A673 (cell line): ENCODE results near the gene TBC1D13. TPM values are rescaled to one million over a fixed set of nuclear protein-coding genes. Genes with fewer than 3 reads are reported as not detected.

Experiments used
- Bru-seq: library from RNA; stranded (reverse); fragments of 400-500 nt; gene quantifications from one replicate; lab custom pipeline; 2021; lab: Mats Ljungman, UMichigan
- BruChase-seq, 2 experiments: library from RNA; stranded (reverse); fragments of 400-500 nt; gene quantifications; one replicate each; lab custom pipeline; 2021; lab: Mats Ljungman, UMichigan
- BruUV-seq: library from RNA; stranded (reverse); fragments of 400-500 nt; replicated peaks from 2 replicates; lab custom pipeline; 2021; lab: Mats Ljungman, UMichigan
- CTCF ChIA-PET: fragments of 300-600 bp; sonication (Branson Sonifier 250); formaldehyde crosslinking; loops from one replicate; lab custom pipeline; 2022; ENCODE audit warnings: antibody characterized with exemption; lab: Charles Lee
- POLR2A ChIA-PET: fragments of 300-600 bp; sonication (Branson Sonifier 250); formaldehyde crosslinking; loops from one replicate; lab custom pipeline; 2022; ENCODE audit warnings: antibody characterized with exemption; ENCODE audit not compliant: low non-redundant PET; lab: Charles Lee
- DNase-seq: peaks from one replicate; pipeline ENCODE4 v3.0.0-alpha.2; 2015; ENCODE audit warnings: low spot score
- H3K27ac ChIP-seq: fragments of 200-600 bp; sonication (generic); 2 replicates; pipeline ENCODE4 v1.5.1; 2016; ENCODE audit warnings: mixed run types, low read depth, mild to moderate bottlenecking, mixed read lengths, antibody characterized with exemption, low read length; ENCODE audit not compliant: poor library complexity, severe bottlenecking
- H3K27me3 ChIP-seq: fragments of 200-600 bp; sonication (generic); replicated peaks from 2 replicates; pipeline ENCODE4 v1.6.1; 2017; ENCODE audit warnings: mixed run types, low read depth, mild to moderate bottlenecking, mixed read lengths, antibody characterized with exemption, low read length; ENCODE audit not compliant: insufficient read depth, poor library complexity
- H3K36me3 ChIP-seq: fragments of 200-600 bp; sonication (generic); 2 replicates; pipeline ENCODE4 v1.6.1; 2016; ENCODE audit warnings: mixed run types, mild to moderate bottlenecking, mixed read lengths, antibody characterized with exemption, low read length; ENCODE audit not compliant: insufficient read depth, poor library complexity, severe bottlenecking
- H3K4me1 ChIP-seq: fragments of 200-600 bp; sonication (generic); 2 replicates; pipeline ENCODE4 v1.6.1; 2017; ENCODE audit warnings: mixed run types, mild to moderate bottlenecking, mixed read lengths, antibody characterized with exemption, low read length; ENCODE audit not compliant: insufficient read depth, poor library complexity, severe bottlenecking
- H3K4me3 ChIP-seq: fragments of 200-600 bp; sonication (generic); 2 replicates; pipeline ENCODE4 v1.5.1; 2016; ENCODE audit warnings: low read depth, mixed run types, mild to moderate bottlenecking, mixed read lengths, low read length; ENCODE audit not compliant: poor library complexity, severe bottlenecking
- H3K9me3 ChIP-seq: fragments of 200-600 bp; sonication (generic); 2 replicates; pipeline ENCODE4 v1.6.1; 2016; ENCODE audit warnings: mixed run types, low read depth, mild to moderate bottlenecking, mixed read lengths, antibody characterized with exemption, low read length; ENCODE audit not compliant: poor library complexity, severe bottlenecking
- CTCF ChIP-seq: fragments of 300-800, 200-600 bp; sonication (generic); conservative IDR thresholded peaks from 2 replicates; pipeline ENCODE4 v1.5.1; 2017; ENCODE audit warnings: low read depth, mild to moderate bottlenecking, antibody characterized with exemption, low read length, moderate library complexity, mixed read lengths
- EZH2 ChIP-seq: fragments of 200-600 bp; sonication (generic); IDR thresholded peaks from 2 replicates; pipeline ENCODE4 v1.6.1; 2017; ENCODE audit warnings: borderline replicate concordance, low read depth, mild to moderate bottlenecking, mixed read lengths, antibody characterized with exemption, low read length; ENCODE audit not compliant: poor library complexity, severe bottlenecking
- intact Hi-C: fragments of 100-400 bp; cut with micrococcal nuclease; formaldehyde crosslinking; loops from one replicate; pipeline ENCODE4 v1.10.0; 2022; ENCODE audit not compliant: unreplicated experiment
- long read RNA-seq: library from polyadenylated mRNA; stranded (forward); transcript quantifications from one replicate; pipeline ENCODE4 v2.0.0, GENCODE V29; 2022
- total RNA-seq: library from RNA; stranded (reverse); gene quantifications from 2 replicates; pipeline ENCODE4 v1.2.3, GENCODE V29; 2021

Gene TBC1D13
- 26.7 and 27.2 TPM in 2 replicates for total RNA-seq
- Bru-seq, nascent RNA = percentile 55 among the genes with signal in this experiment
- BruChase-seq, experiment 1, labeled RNA remaining after a 2-hour chase = percentile 68 among the genes with signal in this experiment
- percentile 74 among the genes with signal in this experiment for BruChase-seq, experiment 2, labeled RNA remaining after a 6-hour chase
- long read RNA-seq, transcript TBC1D13-202 (12 exons, 3,906 nt) = major isoform, 62 of 100 reads
- long read RNA-seq, partial matches to known transcripts = 23 of 100 reads
- long read RNA-seq, other reads (novel, unspliced or antisense) = 15 of 100 reads

DNA sequence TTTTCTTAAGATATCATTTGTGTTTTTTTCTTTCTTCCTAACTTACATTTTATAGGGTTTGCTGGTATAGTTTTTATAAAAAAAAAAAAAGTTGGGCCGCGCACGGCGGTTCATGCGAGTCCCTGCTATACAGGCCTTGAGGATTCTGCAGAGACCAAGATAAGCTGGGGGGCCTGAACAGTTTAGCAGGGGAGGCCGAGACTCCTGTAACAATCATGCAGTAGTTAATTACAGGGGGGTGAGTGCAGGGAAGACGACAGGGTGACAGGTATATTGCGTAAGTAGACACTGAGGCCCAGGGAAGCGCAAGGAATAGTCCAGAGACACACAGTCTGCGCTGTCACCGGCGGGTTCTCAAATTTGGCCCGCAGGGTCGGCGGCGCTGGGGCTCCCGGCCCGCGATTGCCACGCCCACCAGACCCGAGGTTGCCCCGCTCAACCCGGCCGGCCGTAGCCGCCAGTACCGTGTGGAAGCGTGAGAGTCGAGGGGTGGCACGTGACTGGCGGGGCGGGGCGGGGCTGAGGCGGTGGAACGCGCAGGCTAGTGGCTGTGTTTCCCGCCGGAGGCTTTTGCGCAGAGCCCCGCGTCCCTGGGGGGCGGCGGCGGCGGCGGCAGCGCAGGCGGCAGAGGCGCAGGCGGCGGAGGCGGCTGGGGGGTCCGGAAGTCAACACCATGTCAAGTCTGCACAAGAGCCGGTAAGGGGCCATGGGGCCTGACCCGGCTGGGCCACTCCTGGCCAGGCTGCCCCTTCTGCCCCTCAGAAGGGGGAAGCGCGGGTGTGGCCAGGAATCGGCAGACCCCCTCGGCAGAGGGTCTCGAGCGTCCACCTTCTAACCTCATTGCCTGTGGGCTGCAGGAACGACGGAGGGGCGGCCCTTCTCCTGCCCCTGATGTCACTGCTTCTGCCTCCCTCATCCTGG, at the start of gene TBC1D13:
Gene TBC1D13, plus strand, starts transcription at position 573 of the 921 bp plus-strand sequence. Its CDS starts 101 bp downstream, at position 674.
- H3K36me3 ChIP-seq = no peaks in the 10 kb centered on the region
- ChIA-PET POLR2A (no interaction called here), CTCF (no interaction called here)
- peaks cover 7% of the 10 kb centered on the region for H3K4me1 ChIP-seq
- peak; percentile 90 for DNase-seq
- no peak for TF ChIP-seq EZH2
- TF ChIP-seq CTCF = no peak
- peak within 1 kb of the TSS; percentile 86 for H3K4me3 ChIP-seq
- H3K9me3 ChIP-seq = no peaks in the 10 kb centered on the region
- H3K27ac ChIP-seq = peak within 1 kb of the TSS; percentile 66
- no peaks in the 10 kb centered on the region for H3K27me3 ChIP-seq
- intact Hi-C loops = no loop called here
- BruUV-seq = no TSS peak

- no peaks in the 10 kb centered on the region for H3K4me1 ChIP-seq
- H3K9me3 ChIP-seq = no peaks in the 10 kb centered on the region
- H3K4me3 ChIP-seq = no peak overlapping the region
- H3K27ac ChIP-seq = no peak overlapping the region
- no peak for TF ChIP-seq EZH2
- no peak for TF ChIP-seq CTCF
- CTCF ChIA-PET = interaction anchor here (0.5 kb wide), 1 partner anchor 94 kb away, joined by 4 read pairs; no protein-coding TSS in a partner anchor
- no peaks in the 10 kb centered on the region for H3K36me3 ChIP-seq
- no TSS peak for BruUV-seq
- POLR2A ChIA-PET = no interaction called here
- no peak for DNase-seq
- H3K27me3 ChIP-seq = no peaks in the 10 kb centered on the region
- intact Hi-C loops = no loop called here
Measured at GRCh38 chr9:128742401-128742800, 44.7 kb upstream of the TBC1D13 start.

GRCh38 chr9:128743421-128743820, 43.6 kb upstream of the TBC1D13 start:
- no peaks in the 10 kb centered on the region for H3K27me3 ChIP-seq
- no peak for DNase-seq
- H3K9me3 ChIP-seq = no peaks in the 10 kb centered on the region
- H3K36me3 ChIP-seq = no peaks in the 10 kb centered on the region
- no TSS peak for BruUV-seq
- H3K27ac ChIP-seq = no peak overlapping the region
- POLR2A ChIA-PET = no interaction called here
- no peaks in the 10 kb centered on the region for H3K4me1 ChIP-seq
- CTCF ChIA-PET = no interaction called here
- H3K4me3 ChIP-seq = no peak overlapping the region
- intact Hi-C loops = no loop called here
- TF ChIP-seq EZH2 (no peak), CTCF (no peak)
